ENCODE data around the gene GPC6.
"Not testable (repeated sequence)": the region's sequence is repeated elsewhere in the genome, so short reads cannot be mapped to it uniquely, and the experiment has no call there.

GPC6 gene

GRCh38 chr13:94199135-94199534 is 972.5 kb downstream of the GPC6 start:
- no peaks in the 10 kb centered on the region for H3K36me3 ChIP-seq (ENCODE audit: insufficient read depth, low read depth, low read length)
- no peak overlapping the region for H3K9ac ChIP-seq (ENCODE audit: low read depth, low read length)
- no peak overlapping the region for H3K4me3 ChIP-seq (ENCODE audit: low read length)
- no peak overlapping the region for H3K27ac ChIP-seq (ENCODE audit: low read length)
- H3K9me3 ChIP-seq (ENCODE audit: insufficient read depth, low read depth, low read length): no peaks in the 10 kb centered on the region
- H3K27me3 ChIP-seq (ENCODE audit: insufficient read depth, low read length): no peaks in the 10 kb centered on the region
- no peaks in the 10 kb centered on the region for H3K4me1 ChIP-seq (ENCODE audit: insufficient read depth, low read length)

GRCh38 chr13:94201022-94201421 is 974.4 kb downstream of the GPC6 start:
- Histone ChIP-seq H3K27ac (ENCODE audit: low read length) (no peak overlapping the region), H3K4me1 (ENCODE audit: insufficient read depth, low read length) (no peaks in the 10 kb centered on the region), H3K9me3 (ENCODE audit: insufficient read depth, low read depth, low read length) (no peaks in the 10 kb centered on the region), H3K36me3 (ENCODE audit: insufficient read depth, low read depth, low read length) (no peaks in the 10 kb centered on the region), H3K4me3 (ENCODE audit: low read length) (no peak overlapping the region), H3K9ac (ENCODE audit: low read depth, low read length) (no peak overlapping the region), H3K27me3 (ENCODE audit: insufficient read depth, low read length) (no peaks in the 10 kb centered on the region)

GRCh38 chr13:94204163-94204562 is 977.6 kb downstream of the GPC6 start:
- Histone ChIP-seq H3K27me3 (ENCODE audit: insufficient read depth, low read length) (no peaks in the 10 kb centered on the region), H3K4me1 (ENCODE audit: insufficient read depth, low read length) (no peaks in the 10 kb centered on the region), H3K4me3 (ENCODE audit: low read length) (no peak overlapping the region), H3K9ac (ENCODE audit: low read depth, low read length) (no peak overlapping the region), H3K36me3 (ENCODE audit: insufficient read depth, low read depth, low read length) (no peaks in the 10 kb centered on the region), H3K9me3 (ENCODE audit: insufficient read depth, low read depth, low read length) (no peaks in the 10 kb centered on the region), H3K27ac (ENCODE audit: low read length) (no peak overlapping the region)

GRCh38 chr13:94204946-94205345 is 978.3 kb downstream of the GPC6 start:
- Histone ChIP-seq H3K27me3 (ENCODE audit: insufficient read depth, low read length) (no peaks in the 10 kb centered on the region), H3K4me1 (ENCODE audit: insufficient read depth, low read length) (no peaks in the 10 kb centered on the region), H3K4me3 (ENCODE audit: low read length) (no peak overlapping the region), H3K27ac (ENCODE audit: low read length) (no peak overlapping the region), H3K9ac (ENCODE audit: low read depth, low read length) (no peak overlapping the region), H3K9me3 (ENCODE audit: insufficient read depth, low read depth, low read length) (no peaks in the 10 kb centered on the region), H3K36me3 (ENCODE audit: insufficient read depth, low read depth, low read length) (no peaks in the 10 kb centered on the region)

DNA sequence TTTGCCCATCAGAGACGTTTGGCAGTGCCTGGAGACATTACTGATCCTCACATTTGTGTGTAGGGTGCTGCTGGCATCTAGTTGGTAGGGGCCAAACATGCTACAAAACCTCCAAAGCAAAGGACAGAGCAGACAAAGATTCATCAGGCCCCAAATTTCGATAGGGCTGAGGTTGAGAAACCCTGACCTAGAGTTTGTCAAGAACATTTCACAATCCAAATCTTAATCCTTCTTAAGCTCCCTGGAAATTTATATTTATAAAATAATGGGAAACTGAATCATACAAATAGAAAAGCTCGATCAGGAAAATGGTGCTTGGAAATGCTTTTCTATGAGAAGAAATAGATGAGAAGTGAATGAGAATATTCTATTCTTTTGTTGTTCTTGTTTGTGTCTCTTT is 979.3 kb downstream of the GPC6 start:
- no peak overlapping the region for H3K4me3 ChIP-seq (ENCODE audit: low read length)
- H3K9me3 ChIP-seq (ENCODE audit: insufficient read depth, low read depth, low read length): no peaks in the 10 kb centered on the region
- no peaks in the 10 kb centered on the region for H3K27me3 ChIP-seq (ENCODE audit: insufficient read depth, low read length)
- no peaks in the 10 kb centered on the region for H3K36me3 ChIP-seq (ENCODE audit: insufficient read depth, low read depth, low read length)
- no peaks in the 10 kb centered on the region for H3K4me1 ChIP-seq (ENCODE audit: insufficient read depth, low read length)
- no peak overlapping the region for H3K27ac ChIP-seq (ENCODE audit: low read length)
- no peak overlapping the region for H3K9ac ChIP-seq (ENCODE audit: low read depth, low read length)

GRCh38 chr13:94209117-94209516 is 982.5 kb downstream of the GPC6 start:
- Histone ChIP-seq H3K9ac (ENCODE audit: low read depth, low read length) (no peak overlapping the region), H3K4me1 (ENCODE audit: insufficient read depth, low read length) (no peaks in the 10 kb centered on the region), H3K27me3 (ENCODE audit: insufficient read depth, low read length) (no peaks in the 10 kb centered on the region), H3K36me3 (ENCODE audit: insufficient read depth, low read depth, low read length) (no peaks in the 10 kb centered on the region), H3K9me3 (ENCODE audit: insufficient read depth, low read depth, low read length) (no peaks in the 10 kb centered on the region), H3K4me3 (ENCODE audit: low read length) (no peak overlapping the region), H3K27ac (ENCODE audit: low read length) (no peak overlapping the region)

DNA sequence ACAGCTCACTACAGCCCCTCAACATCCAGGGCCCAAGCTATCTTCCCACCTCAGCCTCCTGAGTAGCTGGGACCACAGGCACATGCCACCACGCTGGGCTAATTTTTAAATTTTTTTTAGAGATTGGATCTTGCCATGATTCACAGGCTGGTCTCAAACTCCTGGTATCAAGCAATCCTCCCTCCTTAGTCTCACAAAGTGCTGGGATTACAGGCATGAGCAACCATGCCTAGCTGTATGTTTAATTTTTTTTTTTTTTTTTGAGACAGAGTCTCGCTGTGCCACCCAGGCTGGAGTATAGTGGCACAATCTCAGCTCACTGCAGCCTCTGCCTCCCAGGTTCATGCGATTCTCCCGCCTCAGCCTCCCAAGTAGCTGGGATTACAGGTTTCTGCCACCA is 983.3 kb downstream of the GPC6 start:
- not testable (repeated sequence) for H3K27ac ChIP-seq (ENCODE audit: low read length); H3K9me3 ChIP-seq (ENCODE audit: insufficient read depth, low read depth, low read length); H3K27me3 ChIP-seq (ENCODE audit: insufficient read depth, low read length); H3K36me3 ChIP-seq (ENCODE audit: insufficient read depth, low read depth, low read length); H3K4me3 ChIP-seq (ENCODE audit: low read length); H3K9ac ChIP-seq (ENCODE audit: low read depth, low read length); H3K4me1 ChIP-seq (ENCODE audit: insufficient read depth, low read length)

DNA sequence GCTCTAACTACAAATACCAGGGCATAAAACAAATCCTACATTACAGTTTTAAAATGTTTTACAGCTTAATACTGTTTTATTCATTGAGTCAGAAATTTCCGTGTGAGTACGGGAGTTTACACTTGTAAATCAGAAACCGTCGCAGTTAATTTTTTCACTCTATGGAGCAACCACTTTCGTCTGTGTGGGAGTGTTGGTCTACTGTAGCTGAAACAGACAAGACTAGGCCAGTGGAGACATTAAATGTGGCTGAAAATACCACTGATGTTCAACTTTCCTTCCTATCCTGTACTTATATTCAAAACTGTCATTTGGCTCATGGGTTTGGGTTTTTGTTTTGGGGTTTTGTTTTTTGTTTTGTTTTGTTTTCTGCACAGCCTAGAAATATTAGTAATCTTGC is 984.2 kb downstream of the GPC6 start:
- no peaks in the 10 kb centered on the region for H3K27me3 ChIP-seq (ENCODE audit: insufficient read depth, low read length)
- H3K9ac ChIP-seq (ENCODE audit: low read depth, low read length): no peak overlapping the region
- H3K4me3 ChIP-seq (ENCODE audit: low read length): no peak overlapping the region
- no peaks in the 10 kb centered on the region for H3K36me3 ChIP-seq (ENCODE audit: insufficient read depth, low read depth, low read length)
- no peaks in the 10 kb centered on the region; the same call in 1 of the 2 replicates for H3K4me1 ChIP-seq (ENCODE audit: insufficient read depth, low read length)
- H3K27ac ChIP-seq (ENCODE audit: low read length): no peak overlapping the region
- H3K9me3 ChIP-seq (ENCODE audit: insufficient read depth, low read depth, low read length): no peaks in the 10 kb centered on the region

DNA sequence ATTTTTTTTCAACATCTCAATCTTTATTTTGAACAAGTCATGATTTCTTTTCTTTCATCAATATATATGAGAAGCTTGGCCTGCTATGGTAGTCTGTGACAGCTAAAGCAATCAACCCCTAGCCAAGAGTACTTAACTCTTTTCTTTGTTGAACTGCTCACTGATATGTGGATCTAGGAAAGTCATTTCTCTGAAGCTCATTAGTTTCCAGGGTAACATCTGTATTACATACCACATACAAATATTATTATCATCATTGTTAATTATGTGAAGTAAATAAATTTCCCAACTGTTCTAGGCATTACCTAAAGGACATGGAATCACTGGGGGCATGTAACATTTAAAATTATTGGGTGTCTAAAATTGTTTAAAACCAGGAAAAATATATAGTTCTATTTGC is 985.6 kb downstream of the GPC6 start:
- Histone ChIP-seq H3K27ac (ENCODE audit: low read length) (no peak overlapping the region), H3K36me3 (ENCODE audit: insufficient read depth, low read depth, low read length) (no peaks in the 10 kb centered on the region), H3K9ac (ENCODE audit: low read depth, low read length) (no peak overlapping the region), H3K4me3 (ENCODE audit: low read length) (no peak overlapping the region), H3K27me3 (ENCODE audit: insufficient read depth, low read length) (no peaks in the 10 kb centered on the region), H3K4me1 (ENCODE audit: insufficient read depth, low read length) (peaks cover under 1% of the 10 kb centered on the region), H3K9me3 (ENCODE audit: insufficient read depth, low read depth, low read length) (no peaks in the 10 kb centered on the region)

- no peak overlapping the region for H3K4me3 ChIP-seq (ENCODE audit: low read length)
- peaks cover 16% of the 10 kb centered on the region for H3K4me1 ChIP-seq (ENCODE audit: insufficient read depth, low read length)
- H3K9ac ChIP-seq (ENCODE audit: low read depth, low read length): no peak overlapping the region
- H3K9me3 ChIP-seq (ENCODE audit: insufficient read depth, low read depth, low read length): no peaks in the 10 kb centered on the region
- H3K27ac ChIP-seq (ENCODE audit: low read length): no peak overlapping the region
- H3K27me3 ChIP-seq (ENCODE audit: insufficient read depth, low read length): no peaks in the 10 kb centered on the region
- no peaks in the 10 kb centered on the region for H3K36me3 ChIP-seq (ENCODE audit: insufficient read depth, low read depth, low read length)
Measured at GRCh38 chr13:94214121-94214520, 987.5 kb downstream of the GPC6 start.

GRCh38 chr13:94214975-94215374 is 988.4 kb downstream of the GPC6 start:
- Histone ChIP-seq H3K27me3 (ENCODE audit: insufficient read depth, low read length) (no peaks in the 10 kb centered on the region), H3K9ac (ENCODE audit: low read depth, low read length) (no peak overlapping the region), H3K9me3 (ENCODE audit: insufficient read depth, low read depth, low read length) (no peaks in the 10 kb centered on the region), H3K36me3 (ENCODE audit: insufficient read depth, low read depth, low read length) (no peaks in the 10 kb centered on the region), H3K4me3 (ENCODE audit: low read length) (no peak overlapping the region), H3K27ac (ENCODE audit: low read length) (no peak overlapping the region), H3K4me1 (ENCODE audit: insufficient read depth, low read length) (peaks cover 19% of the 10 kb centered on the region)

GRCh38 chr13:94216476-94216875 is 989.9 kb downstream of the GPC6 start:
- Histone ChIP-seq H3K27ac (ENCODE audit: low read length) (no peak overlapping the region), H3K9ac (ENCODE audit: low read depth, low read length) (no peak overlapping the region), H3K9me3 (ENCODE audit: insufficient read depth, low read depth, low read length) (no peaks in the 10 kb centered on the region), H3K4me3 (ENCODE audit: low read length) (no peak overlapping the region), H3K4me1 (ENCODE audit: insufficient read depth, low read length) (peaks cover 19% of the 10 kb centered on the region), H3K27me3 (ENCODE audit: insufficient read depth, low read length) (no peaks in the 10 kb centered on the region), H3K36me3 (ENCODE audit: insufficient read depth, low read depth, low read length) (no peaks in the 10 kb centered on the region)

- Histone ChIP-seq H3K27me3 (ENCODE audit: insufficient read depth, low read length) (no peaks in the 10 kb centered on the region), H3K9me3 (ENCODE audit: insufficient read depth, low read depth, low read length) (no peaks in the 10 kb centered on the region), H3K9ac (ENCODE audit: low read depth, low read length) (no peak overlapping the region), H3K4me1 (ENCODE audit: insufficient read depth, low read length) (peaks cover 19% of the 10 kb centered on the region), H3K27ac (ENCODE audit: low read length) (no peak overlapping the region), H3K36me3 (ENCODE audit: insufficient read depth, low read depth, low read length) (no peaks in the 10 kb centered on the region), H3K4me3 (ENCODE audit: low read length) (no peak overlapping the region)
Measured at GRCh38 chr13:94217370-94217769, 990.8 kb downstream of the GPC6 start.
